HCT116 (cell line): Measurements from ENCODE around the gene SLCO2A1. TPM values are rescaled to one million over a fixed set of nuclear protein-coding genes. Genes with fewer than 3 reads are reported as not detected.

ENCODE experiments used
- ATAC-seq: fragments of 200-7000 bp; cut with Tn5 transposase; 2 replicates; pipeline ENCODE4 v1.9.1; 2020; ENCODE audit warnings: mild to moderate bottlenecking, moderate library complexity
- BruUV-seq: library from RNA; stranded (reverse); fragments of 400-500 nt; replicated peaks from 2 replicates; lab custom pipeline; 2021; lab: Mats Ljungman, UMichigan
- CTCF ChIA-PET: fragments of 300-600 bp; sonication (Branson Sonifier 250); formaldehyde crosslinking; loops from one replicate; lab custom pipeline; 2021; ENCODE audit warnings: antibody characterized with exemption; lab: Charles Lee
- POLR2A ChIA-PET: fragments of 300-600, 350-600 bp; sonication (Branson Sonifier 250); formaldehyde crosslinking; loops from one replicate; lab custom pipeline; 2021; ENCODE audit warnings: antibody characterized with exemption; lab: Charles Lee
- RAD21 ChIA-PET, 2 experiments: fragments of 300-600 bp; sonication (Branson Sonifier 250); formaldehyde crosslinking; loops; one replicate each; lab custom pipeline; 2023; ENCODE audit warnings: low total read pairs in 2 of 2; ENCODE audit not compliant: uncharacterized antibody in 2 of 2, unreplicated experiment in 2 of 2, low non-redundant PET in 1 of 2; lab: Charles Lee
- DNase-seq: peaks from one replicate; pipeline ENCODE4 v3.0.0-alpha.2; 2010; ENCODE audit warnings: low read depth, low spot score
- H2AFZ ChIP-seq: fragments of 200-600 bp; shearing (Covaris generic), sonication (generic); 2 replicates; pipeline ENCODE4 v1.6.1; 2017; ENCODE audit warnings: low read depth, mixed run types, mixed read lengths, antibody characterized with exemption, low read length; ENCODE audit not compliant: poor library complexity, severe bottlenecking
- H3K27ac ChIP-seq: 2 replicates; pipeline ENCODE4 v1.5.1; 2012; ENCODE audit warnings: low read depth, low read length
- H3K27me3 ChIP-seq: fragments of 200-600 bp; sonication (generic); 2 replicates; pipeline ENCODE4 v1.6.1; 2016; ENCODE audit warnings: mixed run types, low read length, mixed read lengths; ENCODE audit not compliant: insufficient read depth
- H3K36me3 ChIP-seq, 2 experiments: fragments of 200-500 bp in 1 of 2; fragments of 200-600 bp in 1 of 2; sonication (Bioruptor generic) in 1 of 2; sonication (generic) in 1 of 2; 2 replicates each; pipeline versions ENCODE4 v1.5.1 to v1.6.1; 2014 to 2016; ENCODE audit warnings: low read length in 2 of 2, inconsistent platforms in 1 of 2, mixed read lengths in 1 of 2, mixed run types in 1 of 2; ENCODE audit not compliant: insufficient read depth in 2 of 2, control insufficient read depth in 1 of 2
- H3K4me1 ChIP-seq, 2 experiments: fragments of 200-600 bp in 1 of 2; sonication (generic) in 1 of 2; 2 replicates each; pipeline versions ENCODE4 v1.5.1 to v1.6.1; 2012 to 2017; ENCODE audit warnings: low read length in 2 of 2, inconsistent platforms in 1 of 2, mild to moderate bottlenecking in 1 of 2, mixed read lengths in 1 of 2, mixed run types in 1 of 2, moderate library complexity in 1 of 2; ENCODE audit not compliant: insufficient read depth in 2 of 2, control insufficient read depth in 1 of 2
- H3K4me2 ChIP-seq: fragments of 200-600 bp; sonication (generic); 2 replicates; pipeline ENCODE4 v1.6.1; 2017; ENCODE audit warnings: mixed run types, low read length, mixed read lengths
- H3K4me3 ChIP-seq, 2 experiments: fragments of 200-600 bp in 1 of 2; sonication (generic) in 1 of 2; replicated peaks in 1 of 2; 2 replicates each; pipeline ENCODE4 v1.5.1; 2011 to 2016; ENCODE audit warnings: low read length in 2 of 2, control low read depth in 1 of 2, low read depth in 1 of 2, mild to moderate bottlenecking in 1 of 2, mixed read lengths in 1 of 2, mixed run types in 1 of 2
- H3K79me2 ChIP-seq: fragments of 200-600 bp; sonication (generic); 2 replicates; pipeline ENCODE4 v1.6.1; 2017; ENCODE audit warnings: mild to moderate bottlenecking, mixed run types, low read length, moderate library complexity, mixed read lengths; ENCODE audit not compliant: insufficient read depth
- H3K9ac ChIP-seq: fragments of 200-600 bp; sonication (generic); 2 replicates; pipeline ENCODE4 v1.6.1; 2016; ENCODE audit warnings: low read length, mixed read lengths
- H3K9me2 ChIP-seq: fragments of 200-600 bp; sonication (generic), shearing (Covaris generic); 2 replicates; pipeline ENCODE4 v1.6.1; 2017; ENCODE audit warnings: mixed run types, mild to moderate bottlenecking, moderate library complexity; ENCODE audit not compliant: insufficient read depth
- H3K9me3 ChIP-seq, 2 experiments: fragments of 200-500 bp in 1 of 2; fragments of 200-600 bp in 1 of 2; sonication (Bioruptor generic) in 1 of 2; sonication (generic) in 1 of 2; 2 replicates each; pipeline ENCODE4 v1.6.1; 2014 to 2017; ENCODE audit warnings: low read length in 2 of 2, mixed read lengths in 2 of 2, inconsistent platforms in 1 of 2, low read depth in 1 of 2, mild to moderate bottlenecking in 1 of 2, mixed run types in 1 of 2, moderate library complexity in 1 of 2; ENCODE audit not compliant: control insufficient read depth in 1 of 2, insufficient read depth in 1 of 2
- H4K20me1 ChIP-seq: fragments of 200-600 bp; sonication (generic), shearing (Covaris generic); 2 replicates; pipeline ENCODE4 v1.6.1; 2017; ENCODE audit warnings: mixed run types, mild to moderate bottlenecking, moderate library complexity; ENCODE audit not compliant: insufficient read depth
- CBX3 ChIP-seq: IDR thresholded peaks from 2 replicates; pipeline ENCODE4 v1.6.1; 2012; ENCODE audit warnings: low read depth
- CEBPB ChIP-seq: IDR thresholded peaks from 2 replicates; pipeline ENCODE4 v1.6.1; 2012; ENCODE audit warnings: low read depth
- EGR1 ChIP-seq: IDR thresholded peaks from 2 replicates; pipeline ENCODE4 v1.6.1; 2012; ENCODE audit warnings: low read depth
- ELF1 ChIP-seq: IDR thresholded peaks from 2 replicates; pipeline ENCODE4 v1.6.1; 2012; ENCODE audit warnings: low read depth, borderline replicate concordance
- EZH2 ChIP-seq: fragments of 200-600 bp; sonication (generic); IDR thresholded peaks from 2 replicates; pipeline ENCODE4 v1.6.1; 2017; ENCODE audit warnings: antibody characterized with exemption, mixed run types
- EZH2phosphoT487 ChIP-seq: fragments of 200-600 bp; IDR thresholded peaks from 2 replicates; pipeline ENCODE4 v1.6.1; 2018; ENCODE audit warnings: antibody characterized with exemption, borderline replicate concordance
- FOSL1 ChIP-seq: IDR thresholded peaks from 2 replicates; pipeline ENCODE4 v1.6.1; 2012; ENCODE audit warnings: low read depth
- POLR2A ChIP-seq: IDR thresholded peaks from 2 replicates; pipeline ENCODE4 v1.7.0; 2011; ENCODE audit warnings: borderline replicate concordance; ENCODE audit not compliant: insufficient read depth, insufficient read length; ENCODE audit errors: extremely low read depth
- POLR2AphosphoS5 ChIP-seq: IDR thresholded peaks from 2 replicates; pipeline ENCODE4 v1.6.1; 2011; ENCODE audit warnings: mild to moderate bottlenecking, low read depth, low read length, moderate library complexity
- RAD21 ChIP-seq: IDR thresholded peaks from 2 replicates; pipeline ENCODE4 v1.6.1; 2012; ENCODE audit warnings: low read depth, mild to moderate bottlenecking
- SIN3A ChIP-seq: IDR thresholded peaks from 2 replicates; pipeline ENCODE4 v1.6.1; 2012; ENCODE audit warnings: low read depth
- SRF ChIP-seq: IDR thresholded peaks from 2 replicates; pipeline ENCODE4 v1.6.1; 2012; ENCODE audit warnings: low read depth
- YY1 ChIP-seq: IDR thresholded peaks from 2 replicates; pipeline ENCODE4 v1.6.1; 2011; ENCODE audit warnings: low read length, low read depth, moderate library complexity, mild to moderate bottlenecking; ENCODE audit not compliant: insufficient replicate concordance; ENCODE audit errors: extremely low read depth
- ZBTB33 ChIP-seq: IDR thresholded peaks from 2 replicates; pipeline ENCODE4 v1.6.1; 2011; ENCODE audit warnings: mild to moderate bottlenecking, low read length, moderate library complexity; ENCODE audit not compliant: insufficient replicate concordance; ENCODE audit errors: extremely low read depth
- intact Hi-C: fragments of 100-400 bp; cut with micrococcal nuclease; formaldehyde crosslinking; loops from 2 replicates; pipeline ENCODE4 v1.10.0; 2022
- total RNA-seq: library from RNA; stranded (reverse); gene quantifications from one replicate; pipeline ENCODE4 v1.2.1, GENCODE V29; 2021; ENCODE audit not compliant: unreplicated experiment
- TF ChIP-seq, protein P1 (sequence below): IDR thresholded peaks from 2 replicates; pipeline ENCODE4 v1.6.1; 2012; ENCODE audit warnings: low read depth

The SLCO2A1 gene
- total RNA-seq, 1 experiment from 2014 or later, result 0.52 TPM

GRCh38 chr3:133997871-133998635 lies 31.7 kb downstream of the SLCO2A1 start:
- Histone ChIP-seq H3K4me1 (no peaks in the 10 kb centered on the region), H4K20me1 (no peaks in the 10 kb centered on the region), H3K36me3 (no peaks in the 10 kb centered on the region), H3K4me2 (no peak overlapping the region), H3K4me3 (no peak overlapping the region), H3K9me2 (no peaks in the 10 kb centered on the region), H2AFZ (no peak overlapping the region), H3K79me2 (no peaks in the 10 kb centered on the region), H3K9ac (no peak overlapping the region), H3K27ac (no peak overlapping the region), H3K27me3 (peaks cover 9% of the 10 kb centered on the region; the same call in 1 of the 2 replicates), H3K9me3 (no peaks in the 10 kb centered on the region)
- no peak for TF ChIP-seq RAD21
- no peak for TF ChIP-seq POLR2A
- TF ChIP-seq ELF1, result no peak
- TF ChIP-seq, protein P1, sequence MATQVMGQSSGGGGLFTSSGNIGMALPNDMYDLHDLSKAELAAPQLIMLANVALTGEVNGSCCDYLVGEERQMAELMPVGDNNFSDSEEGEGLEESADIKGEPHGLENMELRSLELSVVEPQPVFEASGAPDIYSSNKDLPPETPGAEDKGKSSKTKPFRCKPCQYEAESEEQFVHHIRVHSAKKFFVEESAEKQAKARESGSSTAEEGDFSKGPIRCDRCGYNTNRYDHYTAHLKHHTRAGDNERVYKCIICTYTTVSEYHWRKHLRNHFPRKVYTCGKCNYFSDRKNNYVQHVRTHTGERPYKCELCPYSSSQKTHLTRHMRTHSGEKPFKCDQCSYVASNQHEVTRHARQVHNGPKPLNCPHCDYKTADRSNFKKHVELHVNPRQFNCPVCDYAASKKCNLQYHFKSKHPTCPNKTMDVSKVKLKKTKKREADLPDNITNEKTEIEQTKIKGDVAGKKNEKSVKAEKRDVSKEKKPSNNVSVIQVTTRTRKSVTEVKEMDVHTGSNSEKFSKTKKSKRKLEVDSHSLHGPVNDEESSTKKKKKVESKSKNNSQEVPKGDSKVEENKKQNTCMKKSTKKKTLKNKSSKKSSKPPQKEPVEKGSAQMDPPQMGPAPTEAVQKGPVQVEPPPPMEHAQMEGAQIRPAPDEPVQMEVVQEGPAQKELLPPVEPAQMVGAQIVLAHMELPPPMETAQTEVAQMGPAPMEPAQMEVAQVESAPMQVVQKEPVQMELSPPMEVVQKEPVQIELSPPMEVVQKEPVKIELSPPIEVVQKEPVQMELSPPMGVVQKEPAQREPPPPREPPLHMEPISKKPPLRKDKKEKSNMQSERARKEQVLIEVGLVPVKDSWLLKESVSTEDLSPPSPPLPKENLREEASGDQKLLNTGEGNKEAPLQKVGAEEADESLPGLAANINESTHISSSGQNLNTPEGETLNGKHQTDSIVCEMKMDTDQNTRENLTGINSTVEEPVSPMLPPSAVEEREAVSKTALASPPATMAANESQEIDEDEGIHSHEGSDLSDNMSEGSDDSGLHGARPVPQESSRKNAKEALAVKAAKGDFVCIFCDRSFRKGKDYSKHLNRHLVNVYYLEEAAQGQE, result no peak
- TF ChIP-seq YY1, result no peak
- TF ChIP-seq EZH2phosphoT487, result no peak
- no peak for TF ChIP-seq EGR1
- no peak for TF ChIP-seq SIN3A
- TF ChIP-seq SRF, result no peak
- no peak for TF ChIP-seq POLR2AphosphoS5
- TF ChIP-seq CEBPB, result no peak
- no peak for TF ChIP-seq CBX3
- no peak for TF ChIP-seq FOSL1
- TF ChIP-seq ZBTB33, result no peak
- TF ChIP-seq EZH2, result no peak
- RAD21 ChIA-PET, result no interaction called here
- ATAC-seq, result no peak
- DNase-seq, result no peak
- intact Hi-C loops, result no loop called here
- POLR2A ChIA-PET, result no interaction called here
- no TSS peak for BruUV-seq
- CTCF ChIA-PET, result no interaction called here
